Superior temporal gyrus (tissue), 1 donor: Measurements from ENCODE around the gene NPHP1.
A peak's percentile ranks its signal among the peaks of the same experiment; 100 is the strongest.
"Not testable (repeated sequence)": the region's sequence is repeated elsewhere in the genome, so short reads cannot be mapped to it uniquely, and the experiment has no call there.

Source experiments
- DNase-seq: peaks from one replicate; pipeline ENCODE4 v3.0.0-alpha.2; 2016; ENCODE audit errors: extremely low spot score

NPHP1 gene

DNA sequence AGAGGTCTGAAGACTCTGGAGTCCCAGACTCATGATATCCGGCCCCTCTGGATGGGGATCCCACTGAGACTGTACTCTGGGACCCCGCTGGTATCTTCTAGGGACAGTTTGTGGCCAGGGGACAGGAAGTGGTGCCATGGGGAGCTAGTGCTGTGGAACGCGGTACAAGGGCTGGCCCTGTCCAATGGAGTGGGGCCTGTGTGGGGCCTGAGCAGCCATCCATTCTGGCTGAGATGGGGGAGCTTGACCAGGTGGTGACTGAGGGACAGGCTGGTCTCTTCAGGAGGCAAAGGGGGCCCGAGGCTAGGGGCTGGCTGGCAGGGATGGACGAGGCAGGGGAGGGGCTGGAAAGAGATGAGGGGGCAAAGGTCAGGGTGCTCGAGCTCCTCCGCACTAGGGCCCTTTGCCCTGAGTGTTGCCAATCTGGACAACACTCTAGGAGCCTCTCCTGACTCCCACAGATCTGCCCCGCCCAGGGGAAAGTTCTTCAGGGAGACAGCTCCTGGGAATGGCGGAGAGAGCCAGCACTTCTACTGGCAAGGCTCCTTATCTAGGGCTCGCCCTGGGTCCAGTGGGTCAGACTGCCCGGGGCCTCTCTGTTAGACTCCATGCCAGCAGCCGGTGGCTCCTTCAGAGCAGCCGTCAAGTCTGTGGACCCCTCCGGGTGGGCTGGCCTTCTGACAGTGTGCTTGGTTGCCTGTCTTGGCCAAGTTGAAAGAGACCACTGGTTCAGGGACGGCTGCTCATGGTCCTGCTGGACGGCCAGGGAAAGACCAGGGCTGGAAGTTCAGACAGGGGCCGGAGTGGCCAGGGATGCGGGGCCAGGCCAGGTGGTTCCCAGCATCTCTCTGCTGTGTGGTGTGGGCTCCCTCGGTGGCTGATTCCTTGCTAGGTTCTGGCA lies 101.5 kb downstream of the NPHP1 start:
- no peak for DNase-seq

DNA sequence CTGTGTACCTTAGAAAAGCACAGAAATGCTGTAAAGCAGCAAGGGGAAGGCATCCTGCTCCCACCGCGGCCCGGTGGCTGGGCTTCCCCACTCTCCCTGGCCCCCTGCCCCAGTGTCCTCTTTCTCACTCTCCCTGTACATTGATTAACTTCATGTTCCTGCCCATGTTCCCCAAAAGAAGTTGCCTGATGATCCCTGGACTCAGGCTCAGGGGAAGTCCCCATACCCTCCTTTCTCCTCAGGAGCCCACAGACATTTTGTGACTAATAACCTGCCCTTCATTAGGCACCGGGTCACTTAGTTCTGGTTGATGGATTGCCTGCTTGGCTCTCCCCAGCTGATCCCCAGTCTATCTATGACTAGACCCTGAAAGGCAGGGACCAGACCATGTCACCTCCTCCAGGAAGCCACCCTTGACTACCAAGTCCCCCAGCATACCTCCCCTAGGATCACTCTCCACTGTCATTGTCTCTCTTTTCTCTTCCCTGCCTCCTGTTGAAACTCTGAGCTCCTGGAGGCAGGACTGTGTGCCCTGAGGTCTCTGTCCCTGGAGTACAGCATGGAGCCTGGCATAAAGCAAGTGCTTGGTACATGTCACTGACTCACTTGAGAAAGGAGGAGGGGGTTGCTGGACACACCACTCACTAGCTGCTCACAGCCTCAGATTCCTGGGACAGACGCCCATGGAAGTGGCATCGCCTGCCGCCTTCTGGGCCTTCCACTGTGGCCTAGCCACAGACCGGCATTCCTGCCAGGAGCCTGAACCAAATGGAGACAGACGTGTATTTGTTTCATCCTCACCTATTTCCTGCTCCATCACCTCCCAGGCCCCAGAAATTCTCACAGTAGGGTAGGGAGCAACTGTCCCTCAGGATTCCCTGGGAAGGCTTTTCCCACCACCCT lies 102.7 kb downstream of the NPHP1 start:
- no peak for DNase-seq

DNA sequence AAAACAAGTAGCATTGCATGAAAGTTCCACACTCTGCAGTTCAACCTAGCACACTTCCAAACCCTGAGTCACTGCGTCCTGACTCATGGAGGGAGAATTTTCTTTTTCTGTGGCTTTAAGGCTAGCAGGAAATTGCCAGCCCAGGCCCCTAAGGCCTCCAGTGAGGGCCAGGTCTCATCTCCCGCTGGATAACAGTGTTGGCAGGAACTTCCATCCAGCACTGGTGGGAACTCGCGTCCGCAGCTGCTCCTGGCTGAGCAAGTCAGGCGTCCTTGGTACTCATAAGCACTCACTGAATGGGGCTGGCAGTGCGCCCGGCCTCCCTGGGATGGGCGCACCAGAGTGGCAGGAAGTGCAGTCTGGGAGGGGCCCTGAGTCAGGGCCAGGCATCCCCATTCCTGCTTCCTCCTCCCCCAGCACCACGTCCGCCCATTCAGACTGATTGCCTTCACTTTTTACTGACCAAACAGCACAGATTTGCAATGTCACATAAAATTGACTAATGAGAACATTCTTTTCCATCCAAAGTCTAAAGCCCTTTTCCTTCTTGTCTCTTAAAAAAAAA lies 103.5 kb downstream of the NPHP1 start:
- peak; percentile 37 for DNase-seq

DNA sequence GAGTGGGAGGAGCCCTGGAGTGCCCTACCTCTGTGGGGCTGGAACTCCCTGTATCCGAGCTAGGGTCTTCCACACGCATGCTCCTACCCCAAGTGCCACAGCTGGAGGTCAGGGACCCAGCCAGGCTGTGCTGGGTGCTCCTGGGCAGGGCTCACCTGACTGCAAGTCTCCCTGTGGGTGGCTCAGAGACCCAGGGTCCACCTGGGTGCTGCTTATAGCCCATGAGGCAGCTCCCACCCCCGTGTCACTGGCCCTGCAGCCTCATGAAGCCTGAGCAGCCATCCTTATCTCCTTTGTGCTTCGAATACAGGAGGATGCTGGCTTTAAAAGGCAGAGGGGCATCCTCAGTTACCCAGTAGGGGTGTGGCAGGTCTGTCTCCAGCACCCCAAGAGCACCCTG lies 103.9 kb downstream of the NPHP1 start:
- not testable (repeated sequence) for DNase-seq

DNA sequence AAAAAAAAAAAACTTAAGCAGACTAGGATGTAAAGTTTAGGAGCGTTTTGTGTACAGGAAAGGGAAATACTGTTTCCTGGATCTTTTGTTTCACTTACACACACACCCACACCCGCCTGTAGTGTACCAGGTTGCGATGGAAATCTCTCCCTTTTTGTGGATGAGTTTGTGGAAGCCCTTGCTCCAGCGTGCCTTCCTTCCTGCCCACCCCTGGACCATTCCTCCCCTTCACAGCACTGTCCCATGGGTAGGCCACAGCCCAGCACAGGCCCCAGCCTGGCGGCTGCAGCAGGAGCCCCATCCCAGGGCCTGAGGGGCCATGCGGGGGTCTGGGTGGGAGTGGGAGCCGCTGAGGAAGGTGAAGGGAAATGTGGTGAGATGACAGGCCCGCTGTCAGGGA lies 104.3 kb downstream of the NPHP1 start:
- DNase-seq, result no peak

DNA sequence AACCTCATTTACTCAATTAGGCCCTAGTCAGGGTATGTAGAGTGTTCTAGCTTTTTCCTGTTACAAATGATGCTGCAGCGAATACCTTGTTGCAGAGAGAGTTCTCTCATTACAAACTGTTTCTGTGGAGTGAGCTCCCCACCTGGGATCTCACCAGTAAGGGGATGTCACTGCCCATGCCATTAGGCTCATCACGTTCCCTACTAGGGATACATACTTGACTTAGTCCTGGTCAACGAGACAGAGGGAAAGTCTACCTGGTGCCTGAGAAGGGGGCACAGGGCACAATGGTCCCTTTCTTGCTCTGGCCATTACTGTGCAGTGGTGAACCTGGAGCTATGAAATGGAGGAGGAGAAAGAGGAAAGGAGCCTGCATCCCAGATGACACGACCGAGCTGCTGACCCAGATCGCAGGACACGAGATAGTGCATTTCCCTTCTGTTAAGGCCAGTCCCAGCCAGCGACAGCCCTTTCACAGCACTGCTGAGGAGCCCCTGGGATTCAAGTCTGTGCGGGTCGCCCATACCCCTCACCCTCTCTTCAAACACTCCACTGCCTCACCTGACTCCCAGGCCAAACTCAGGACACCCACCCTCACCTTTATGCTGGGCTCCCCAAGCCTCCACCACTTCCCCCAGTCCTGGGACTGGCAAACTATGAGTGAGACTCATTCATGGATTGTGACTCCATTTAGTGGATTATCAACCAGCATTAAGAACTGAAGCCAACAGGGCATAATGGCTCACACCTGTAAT lies 105.2 kb downstream of the NPHP1 start:
- no peak for DNase-seq

DNA sequence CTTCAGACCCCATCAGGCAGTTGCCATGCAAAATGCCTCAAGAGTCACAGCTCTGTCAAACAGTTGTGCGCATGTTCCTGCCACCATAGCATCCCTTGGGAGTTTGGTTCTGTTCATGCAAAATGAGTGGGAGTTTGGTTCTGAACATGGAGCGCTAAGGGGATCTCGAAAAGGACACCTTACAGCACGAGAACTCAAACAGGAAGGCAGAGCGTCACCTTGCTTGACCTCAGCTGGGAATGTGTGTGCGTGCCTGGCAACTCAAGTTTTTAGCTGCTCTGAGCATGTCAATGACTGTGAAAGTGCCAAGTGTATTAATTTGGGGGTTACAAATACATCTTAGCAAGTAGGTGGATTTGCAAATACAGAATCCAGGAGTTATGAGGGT lies 105.8 kb downstream of the NPHP1 start:
- no peak for DNase-seq

DNA sequence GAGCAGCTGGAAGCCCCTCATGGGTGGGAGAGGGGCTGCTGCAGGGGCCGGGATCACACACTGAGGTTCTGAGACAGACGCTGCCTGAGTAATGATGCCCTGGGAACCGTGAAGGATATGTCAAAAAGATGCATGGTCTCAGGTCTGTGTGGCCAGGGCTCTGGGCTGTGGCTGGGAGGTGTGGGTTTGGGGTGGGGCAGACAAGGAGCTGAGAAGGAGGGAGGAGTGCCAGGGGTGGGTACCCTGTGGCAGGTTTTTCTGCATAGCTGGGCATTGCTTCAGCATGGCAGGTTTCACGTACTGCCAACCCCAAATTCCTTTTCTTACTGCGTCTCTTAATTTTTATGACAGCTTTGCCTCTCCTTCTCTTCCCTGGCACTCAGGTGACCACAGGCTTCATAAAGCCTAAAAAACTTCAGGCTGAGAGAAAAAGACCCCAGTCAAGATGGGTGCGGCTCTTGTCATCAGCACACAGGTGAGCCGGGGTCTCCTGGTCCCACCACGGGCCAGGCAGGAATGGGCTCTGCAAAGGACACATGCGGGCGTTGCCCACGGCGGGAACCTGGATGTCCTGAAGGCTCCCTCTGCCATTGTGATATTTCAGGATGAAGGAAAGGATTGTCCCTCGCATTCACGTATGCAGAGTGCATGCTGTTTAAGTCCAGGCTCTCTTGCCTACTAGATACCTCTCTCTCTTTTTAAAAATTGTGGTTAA lies 107.2 kb downstream of the NPHP1 start:
- no peak for DNase-seq

DNA sequence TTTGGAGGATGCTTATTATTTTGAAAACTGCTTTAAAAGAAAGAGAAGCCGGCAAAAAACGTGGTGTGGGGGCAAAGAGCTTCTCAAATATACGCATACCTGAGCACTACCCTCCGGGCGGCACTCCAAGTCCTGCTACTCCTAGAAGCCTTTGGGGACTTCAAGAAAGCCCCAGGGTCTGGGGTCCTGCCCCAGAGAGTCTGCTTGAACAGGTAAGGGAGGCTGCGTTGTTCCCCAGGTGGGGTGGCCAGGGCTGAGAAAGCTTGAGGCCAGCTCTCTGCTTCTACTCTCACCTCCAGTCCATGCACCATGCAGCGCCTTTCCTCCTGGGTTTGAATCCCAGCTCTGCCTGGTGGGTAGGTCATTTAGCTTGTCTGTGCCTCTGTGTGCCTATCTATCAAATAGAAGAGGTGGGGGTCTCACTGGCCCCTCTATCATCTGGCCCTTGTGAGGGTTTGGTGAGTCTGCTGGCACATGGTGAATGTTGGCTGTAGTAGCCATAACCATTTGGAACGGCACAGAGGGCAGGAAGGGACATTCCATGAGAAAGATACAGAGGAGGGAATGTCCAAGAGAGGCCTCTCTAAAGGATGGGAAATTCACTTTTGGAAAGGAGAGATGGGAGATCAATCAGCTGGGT lies 108.7 kb downstream of the NPHP1 start:
- DNase-seq, result no peak

DNA sequence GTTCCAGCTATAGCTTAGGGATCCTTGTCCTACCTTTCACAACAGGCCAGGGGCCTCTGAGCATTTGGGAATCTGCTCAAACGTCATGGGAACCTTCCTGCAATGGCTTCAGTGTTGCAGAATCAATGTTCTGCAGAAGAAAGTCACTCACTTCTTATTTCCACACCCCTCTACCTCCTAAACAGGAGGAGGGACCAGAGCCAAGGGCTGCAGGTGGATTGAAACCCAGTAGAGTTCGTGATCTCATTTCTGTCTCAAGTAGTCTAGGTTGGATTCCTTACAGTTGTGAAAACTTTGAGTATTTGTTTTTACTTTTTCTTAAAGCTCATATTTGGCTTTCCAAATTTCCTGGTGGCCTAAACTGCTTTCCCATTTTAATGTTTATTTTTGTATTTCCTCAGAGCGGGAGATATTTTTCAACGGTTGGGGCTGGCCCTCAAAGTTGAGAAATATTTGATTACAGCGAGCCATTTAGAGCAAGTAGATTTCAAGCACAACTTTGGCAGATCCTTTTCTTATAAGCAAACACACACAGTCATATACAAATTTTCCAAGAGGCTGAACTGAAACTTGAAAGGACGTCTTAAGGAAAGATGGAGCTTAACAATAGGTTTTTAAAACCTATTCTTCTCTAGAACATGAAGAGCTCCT lies 109.8 kb downstream of the NPHP1 start:
- not testable (repeated sequence) for DNase-seq

DNA sequence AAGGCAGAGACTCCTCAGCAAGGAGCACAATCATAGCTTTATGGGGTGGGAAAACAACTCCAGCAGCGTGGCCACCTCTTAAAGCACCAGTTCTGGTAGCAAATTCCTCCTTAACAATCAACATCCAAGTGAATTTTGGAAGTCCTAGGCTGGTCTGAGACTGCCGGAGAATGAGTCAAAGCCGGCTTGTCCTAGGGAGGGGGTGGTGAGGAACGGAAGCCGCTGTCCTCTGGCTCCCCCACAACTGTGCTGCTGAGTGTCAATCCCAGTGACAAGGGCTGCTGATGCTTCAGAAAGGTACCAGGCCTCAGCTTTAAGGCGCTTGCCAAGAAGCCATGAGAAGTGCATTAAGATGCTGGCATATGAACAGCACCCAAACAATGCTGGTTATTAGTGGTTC lies 110.9 kb downstream of the NPHP1 start:
- DNase-seq, result not testable (repeated sequence)

DNA sequence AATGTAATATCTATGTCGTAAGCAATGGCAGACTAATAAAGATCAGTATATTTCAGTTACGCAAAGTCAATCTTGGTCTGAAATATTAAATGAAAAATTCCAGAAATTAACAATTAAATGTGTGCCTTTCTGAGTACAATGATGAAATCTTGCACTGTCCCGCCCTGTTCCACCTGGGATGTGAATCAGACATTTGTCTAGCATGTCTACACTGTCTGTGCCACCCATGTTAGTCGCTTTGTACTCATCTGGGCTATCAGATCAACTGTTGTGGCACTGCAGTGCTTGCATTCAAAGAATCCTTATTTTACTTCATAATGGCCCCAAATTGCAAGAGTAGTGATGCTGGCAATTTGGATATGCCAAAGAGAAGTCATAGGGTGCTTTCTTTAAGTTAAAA lies 114.6 kb downstream of the NPHP1 start:
- not testable (repeated sequence) for DNase-seq

DNA sequence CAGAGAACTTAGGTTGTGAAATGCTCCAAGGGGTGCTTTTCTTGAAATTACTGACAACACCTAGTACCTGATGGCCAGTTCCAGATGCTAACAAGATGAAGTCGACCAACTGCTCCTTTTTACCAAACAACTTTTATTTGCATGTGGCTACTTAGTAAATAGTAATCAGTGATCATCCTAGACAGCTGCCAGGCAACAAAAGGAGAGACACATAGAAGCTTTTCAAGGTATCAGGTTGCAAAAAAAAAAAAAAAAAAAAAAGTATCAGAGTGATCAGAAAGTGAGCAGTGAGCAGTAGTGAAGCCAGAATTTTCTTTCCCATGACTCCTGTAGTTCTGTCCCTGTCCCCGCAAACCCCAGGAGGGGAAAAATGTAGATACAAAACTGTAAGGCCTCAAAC lies 121.1 kb downstream of the NPHP1 start:
- DNase-seq, result not testable (repeated sequence)

DNA sequence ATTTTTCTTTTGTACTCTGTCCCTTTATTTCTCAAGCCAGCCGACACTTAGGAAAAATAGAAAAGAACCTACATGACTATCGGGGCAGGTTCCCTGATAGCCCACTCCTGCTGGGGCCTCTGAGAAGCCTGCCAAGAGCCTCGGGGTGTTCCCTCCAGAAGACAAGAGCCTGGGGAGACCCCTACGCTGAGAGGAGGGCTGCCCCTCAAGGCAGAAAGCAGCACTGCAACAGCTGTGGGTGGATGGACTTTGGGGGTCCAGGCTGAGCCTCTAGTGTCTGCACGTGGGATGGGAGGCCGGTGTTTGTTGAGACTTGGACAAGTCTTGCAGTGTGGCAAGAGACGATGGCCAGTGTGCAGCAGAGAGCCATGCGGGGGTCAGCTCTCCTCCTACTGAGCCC lies 121.7 kb downstream of the NPHP1 start:
- DNase-seq, result not testable (repeated sequence)

DNA sequence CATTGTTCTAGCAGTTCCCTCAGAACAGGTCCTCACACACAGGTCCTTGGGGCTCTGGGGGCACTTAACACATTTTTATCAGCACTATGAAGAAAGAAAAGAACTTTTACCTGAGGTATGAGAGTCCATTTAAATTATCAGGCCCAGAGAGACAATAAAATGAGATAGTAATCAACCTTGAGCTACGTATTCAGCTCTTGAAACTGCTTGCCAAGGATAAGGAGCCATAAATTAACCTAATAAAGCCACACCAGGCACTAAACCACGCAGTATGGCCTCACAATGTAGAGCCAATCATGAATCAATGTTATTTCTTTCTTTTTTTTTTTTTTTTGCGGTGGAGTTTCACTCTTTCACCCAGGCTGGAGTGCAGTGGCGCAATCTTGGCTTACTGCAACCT lies 126.7 kb downstream of the NPHP1 start:
- DNase-seq, result not testable (repeated sequence)

DNA sequence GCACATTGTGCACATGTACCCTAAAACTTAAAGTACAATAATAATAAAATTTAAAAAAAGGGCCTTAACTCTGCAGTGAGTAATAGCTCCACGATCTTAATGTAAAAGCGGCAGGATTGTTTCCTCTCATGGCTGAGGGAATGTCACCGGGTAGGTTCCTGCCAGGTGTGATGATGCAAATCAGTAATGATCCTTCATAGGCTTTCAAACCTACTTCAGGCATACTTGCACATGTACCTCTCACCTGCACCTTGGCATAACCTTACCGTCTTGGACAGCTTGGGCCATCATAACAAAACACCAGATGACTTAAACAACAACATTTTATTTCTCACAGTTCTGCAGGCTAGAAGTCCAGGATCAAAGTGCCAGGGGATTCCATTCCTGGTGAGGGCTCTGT lies 128.9 kb downstream of the NPHP1 start:
- DNase-seq, result not testable (repeated sequence)
